ENCODE measurements around the gene SPOCK3. TPM values are rescaled to one million over a fixed set of nuclear protein-coding genes. Genes with fewer than 3 reads are reported as not detected.
A peak's percentile ranks its signal among the peaks of the same experiment; 100 is the strongest.
"Not testable (repeated sequence)": the region's sequence is repeated elsewhere in the genome, so short reads cannot be mapped to it uniquely, and the experiment has no call there.

SPOCK3 gene
- total RNA-seq: under 1 TPM; 0.16 to 0.68 TPM
- polyA plus RNA-seq (ENCODE audit: insufficient read depth, low read depth, low replicate concordance): 1.5 TPM
- long read RNA-seq, donor 1, partial matches to known transcripts: 6 of 9 reads
- long read RNA-seq, donor 1, other reads (novel, unspliced or antisense): 0 of 9 reads
- long read RNA-seq, donor 2, partial matches to known transcripts: 0 of 5 reads
- long read RNA-seq, donor 2, other reads (novel, unspliced or antisense): 0 of 5 reads

DNA sequence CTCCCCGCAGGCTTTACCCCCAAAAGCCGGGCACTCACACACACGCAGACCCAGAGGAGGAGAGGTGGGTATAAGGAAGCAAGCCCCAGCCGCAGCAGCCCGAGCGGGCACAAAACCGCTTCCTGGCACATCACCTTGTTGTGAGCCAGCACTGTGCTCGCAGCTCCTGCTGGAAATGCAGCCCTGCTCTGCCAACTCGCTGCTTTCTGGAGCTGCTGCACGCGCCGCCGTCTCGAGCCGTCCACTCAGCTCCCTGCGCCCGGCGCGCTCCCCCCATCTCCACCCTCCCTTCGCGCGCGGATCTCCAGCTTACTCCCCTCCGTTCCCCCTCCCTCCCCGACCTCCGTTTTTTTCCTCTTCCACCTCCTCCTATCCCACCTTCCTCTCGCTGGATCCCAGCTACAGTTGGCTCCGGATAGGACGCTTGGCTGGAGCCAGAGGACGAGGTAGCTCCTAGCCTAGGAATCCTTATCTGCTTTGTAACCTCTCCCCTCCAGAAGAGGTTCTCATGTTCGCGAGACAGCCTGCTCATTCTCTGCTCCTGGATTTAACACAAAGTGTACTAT, at the start of gene SPOCK3:
Gene SPOCK3 (minus strand): TSS at position 179 of the 566 bp plus-strand sequence.
- WGBS, 2 donors: 0 to 1% methylated on average over 32 of the region's 32 CpGs
- TF ChIP-seq POLR2A (IDR thresholded peaks at IDR 0.05): no peak
- no peak for TF ChIP-seq CTCF (IDR thresholded peaks at IDR 0.05)
- DNase-seq: peak; percentile 56
- Histone ChIP-seq H3K27ac (no peak within 1 kb of the TSS), H3K9me3 (no peaks in the 10 kb centered on the region), H3K36me3 (ENCODE audit: low read depth, missing control alignments) (no peaks in the 10 kb centered on the region), H3K4me1 (no peaks in the 10 kb centered on the region), H3K27me3 (no peaks in the 10 kb centered on the region), H3K4me3 (peak within 1 kb of the TSS; percentile 34 to 51)
- intact Hi-C loops (cut with DNase I; ENCODE audit: low total_unique reads): no loop called here

GRCh38 chr4:167282171-167282864, 48.0 kb upstream of the SPOCK3 start:
- Histone ChIP-seq H3K27ac (no peak overlapping the region), H3K36me3 (ENCODE audit: low read depth, missing control alignments) (no peaks in the 10 kb centered on the region), H3K4me3 (no peak overlapping the region), H3K9me3 (no peaks in the 10 kb centered on the region), H3K4me1 (no peaks in the 10 kb centered on the region), H3K27me3 (no peaks in the 10 kb centered on the region)
- no peak for TF ChIP-seq CTCF (IDR thresholded peaks at IDR 0.05)
- TF ChIP-seq POLR2A (IDR thresholded peaks at IDR 0.05): no peak
- intact Hi-C loops (cut with DNase I; ENCODE audit: low total_unique reads): no loop called here
- 81 to 87% methylated on average over 1 of the region's 1 CpG for whole genome bisulfite sequencing, 2 donors
- DNase-seq: no peak

DNA sequence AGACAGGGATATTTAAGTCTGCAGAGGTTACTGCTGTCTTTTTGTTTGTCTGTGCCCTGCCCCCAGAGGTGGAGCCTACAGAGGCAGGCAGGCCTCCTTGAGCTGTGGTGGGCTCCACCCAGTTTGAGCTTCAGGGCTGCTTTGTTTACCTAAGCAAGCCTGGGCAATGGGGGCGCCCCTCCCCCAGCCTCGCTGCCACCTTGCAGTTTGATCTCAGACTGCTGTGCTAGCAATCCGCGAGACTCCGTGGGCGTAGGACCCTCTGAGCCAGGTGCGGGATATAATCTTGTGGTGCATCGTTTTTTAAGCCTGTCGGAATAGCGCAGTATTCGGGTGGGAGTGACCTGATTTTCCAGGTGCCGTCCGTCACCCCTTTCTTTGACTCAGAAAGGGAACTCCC, 47.3 kb upstream of the SPOCK3 start:
- H3K27ac ChIP-seq; H3K27me3 ChIP-seq; H3K4me3 ChIP-seq; H3K36me3 ChIP-seq (ENCODE audit: low read depth, missing control alignments); H3K4me1 ChIP-seq; DNase-seq; H3K9me3 ChIP-seq; intact Hi-C loops (cut with DNase I; ENCODE audit: low total_unique reads): not testable (repeated sequence)
- WGBS, 2 donors: 83 to 84% methylated on average over 2 to 13 of the region's 13 CpGs

GRCh38 chr4:167274351-167274750, 40.1 kb upstream of the SPOCK3 start:
- H3K27me3 ChIP-seq: no peaks in the 10 kb centered on the region
- H3K4me3 ChIP-seq: no peak overlapping the region
- no peaks in the 10 kb centered on the region for H3K36me3 ChIP-seq (ENCODE audit: low read depth, missing control alignments)
- intact Hi-C loops (cut with DNase I; ENCODE audit: low total_unique reads): no loop called here
- no peaks in the 10 kb centered on the region for H3K9me3 ChIP-seq
- no peaks in the 10 kb centered on the region for H3K4me1 ChIP-seq
- 77 to 78% methylated on average over 1 of the region's 1 CpG for WGBS, 2 donors
- TF ChIP-seq CTCF (IDR thresholded peaks at IDR 0.05) (no peak), POLR2A (IDR thresholded peaks at IDR 0.05) (no peak)
- DNase-seq: no peak
- no peak overlapping the region for H3K27ac ChIP-seq

DNA sequence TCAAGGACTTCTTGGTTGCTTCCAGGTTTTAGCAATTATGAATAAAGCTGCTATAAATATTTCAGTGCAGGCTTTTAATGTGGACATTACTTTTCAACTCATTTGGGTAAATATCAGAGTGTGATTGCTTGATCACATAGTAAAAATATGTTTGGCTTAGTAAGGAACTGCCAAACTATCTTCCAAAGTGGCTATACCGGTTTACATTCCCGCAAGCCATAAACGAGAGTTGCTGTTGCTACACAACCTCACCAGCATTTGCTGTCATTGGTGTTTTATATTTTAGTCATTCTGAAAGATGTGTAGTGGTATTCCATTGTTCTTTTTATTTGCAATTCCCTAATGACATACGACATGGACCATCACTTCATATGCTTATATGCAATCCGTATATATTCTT, 30.9 kb upstream of the SPOCK3 start:
- Histone ChIP-seq H3K27me3 (no peaks in the 10 kb centered on the region), H3K9me3 (no peaks in the 10 kb centered on the region), H3K36me3 (ENCODE audit: low read depth, missing control alignments) (no peaks in the 10 kb centered on the region), H3K4me3 (no peak overlapping the region), H3K4me1 (no peaks in the 10 kb centered on the region), H3K27ac (no peak overlapping the region)
- TF ChIP-seq CTCF (IDR thresholded peaks at IDR 0.05): no peak
- no peak for TF ChIP-seq POLR2A (IDR thresholded peaks at IDR 0.05)
- intact Hi-C loops (cut with DNase I; ENCODE audit: low total_unique reads): no loop called here
- 84 to 87% methylated on average over 5 of the region's 5 CpGs for WGBS, 2 donors
- DNase-seq: no peak
